CD14-positive monocyte (primary cell): ENCODE data around the gene UCMA. TPM values are rescaled to one million over a fixed set of nuclear protein-coding genes. Genes with fewer than 3 reads are reported as not detected.

ENCODE experiments used
- DNase-seq, 3 donors: peaks; one replicate each; pipeline ENCODE4 v3.0.0-alpha.2; 2011 to 2022
- H2AFZ ChIP-seq: 2 replicates; pipeline ENCODE4 v1.6.0; 2012; ENCODE audit warnings: mild to moderate bottlenecking, low read depth, low read length, inconsistent platforms; ENCODE audit not compliant: insufficient read depth, poor library complexity, severe bottlenecking
- H3K27ac ChIP-seq, 2 donors: 1 replicate in 1 of 2; 2 replicates in 1 of 2; pipeline ENCODE4 v1.5.1; 2012 to 2013; ENCODE audit warnings: low read length in 2 of 2, control low read depth in 1 of 2, inconsistent platforms in 1 of 2, low read depth in 1 of 2, mild to moderate bottlenecking in 1 of 2
- H3K27me3 ChIP-seq, 2 donors: one replicate each; pipeline versions ENCODE4 v1.6.0 to v1.6.1; 2011 to 2013; ENCODE audit warnings: low read length in 2 of 2; ENCODE audit not compliant: control insufficient read depth in 2 of 2, insufficient read depth in 2 of 2
- H3K36me3 ChIP-seq, 2 donors: replicated peaks in 1 of 2; 1 replicate in 1 of 2; 2 replicates in 1 of 2; pipeline versions ENCODE4 v1.5.1 to v1.6.1; 2012 to 2013; ENCODE audit warnings: low read length in 2 of 2, control low read depth in 1 of 2, inconsistent platforms in 1 of 2, mild to moderate bottlenecking in 1 of 2; ENCODE audit not compliant: insufficient read depth in 2 of 2, control insufficient read depth in 1 of 2
- H3K4me1 ChIP-seq, 2 donors: 1 replicate in 1 of 2; 2 replicates in 1 of 2; pipeline versions ENCODE4 v1.5.1 to v1.6.1; 2012 to 2013; ENCODE audit warnings: low read length in 2 of 2, control low read depth in 1 of 2, inconsistent platforms in 1 of 2, mild to moderate bottlenecking in 1 of 2, moderate library complexity in 1 of 2; ENCODE audit not compliant: insufficient read depth in 2 of 2, control insufficient read depth in 1 of 2
- H3K4me2 ChIP-seq: replicated peaks from 2 replicates; pipeline ENCODE3; 2012; ENCODE audit warnings: low read length, moderate library complexity, mild to moderate bottlenecking; ENCODE audit not compliant: poor library complexity, severe bottlenecking; ENCODE audit errors: extremely low read depth
- H3K4me3 ChIP-seq, 3 experiments: fragments of 200-600 bp in 1 of 3; sonication (generic) in 1 of 3; replicated peaks in 1 of 3; 1 replicate in 2 of 3; 2 replicates in 1 of 3; pipeline ENCODE4 v1.5.1; 2011 to 2013; ENCODE audit warnings: low read length in 3 of 3, mild to moderate bottlenecking in 3 of 3, control low read depth in 2 of 3, low read depth in 2 of 3, inconsistent platforms in 1 of 3, moderate library complexity in 1 of 3
- H3K79me2 ChIP-seq: 2 replicates; pipeline ENCODE4 v1.6.0; 2012; ENCODE audit warnings: mild to moderate bottlenecking, control low read depth, inconsistent platforms, low read length, moderate library complexity; ENCODE audit not compliant: insufficient read depth
- H3K9ac ChIP-seq: 2 replicates; pipeline ENCODE4 v1.6.0; 2017; ENCODE audit warnings: low read length, mild to moderate bottlenecking; ENCODE audit not compliant: insufficient read depth, poor library complexity, severe bottlenecking
- H3K9me3 ChIP-seq, 2 donors: replicated peaks in 1 of 2; 1 replicate in 1 of 2; 2 replicates in 1 of 2; pipeline versions ENCODE4 v1.5.1 to v1.6.1; 2012 to 2013; ENCODE audit warnings: low read length in 2 of 2, control low read depth in 1 of 2; ENCODE audit not compliant: control insufficient read depth in 1 of 2, insufficient read depth in 1 of 2
- H4K20me1 ChIP-seq: 2 replicates; pipeline ENCODE4 v1.6.0; 2012; ENCODE audit warnings: mild to moderate bottlenecking, low read length, control low read depth, moderate library complexity; ENCODE audit not compliant: insufficient read depth
- H3K27ac Mint-ChIP-seq, 7 donors: one replicate each; pipeline ENCODE4 v1.8.0; 2020; ENCODE audit warnings: mild to moderate bottlenecking in 7 of 7, mixed read lengths in 7 of 7, moderate library complexity in 6 of 7, inconsistent platforms in 2 of 7
- H3K27me3 Mint-ChIP-seq, 3 donors: one replicate each; pipeline ENCODE4 v1.8.0; 2021 to 2022; ENCODE audit warnings: low read depth in 3 of 3, mild to moderate bottlenecking in 3 of 3, mixed read lengths in 3 of 3, moderate library complexity in 3 of 3, inconsistent platforms in 1 of 3
- H3K36me3 Mint-ChIP-seq, 2 donors: one replicate each; pipeline ENCODE4 v1.8.0; 2020; ENCODE audit warnings: mixed read lengths in 2 of 2, inconsistent platforms in 1 of 2, mild to moderate bottlenecking in 1 of 2
- H3K4me1 Mint-ChIP-seq: one replicate; pipeline ENCODE4 v1.8.0; 2020; ENCODE audit warnings: mild to moderate bottlenecking, mixed read lengths
- H3K4me3 Mint-ChIP-seq, 2 donors: one replicate each; pipeline ENCODE4 v1.8.0; 2020; ENCODE audit warnings: mild to moderate bottlenecking in 2 of 2, mixed read lengths in 2 of 2, moderate library complexity in 1 of 2
- H3K9me3 Mint-ChIP-seq, 7 donors: one replicate each; pipeline ENCODE4 v1.8.0; 2020 to 2022; ENCODE audit warnings: mixed read lengths in 7 of 7, mild to moderate bottlenecking in 6 of 7, moderate library complexity in 6 of 7, inconsistent platforms in 2 of 7
- CTCF ChIP-seq: fragments of 200-600 bp; IDR thresholded peaks from one replicate; pipeline ENCODE4 v1.8.0; 2022; ENCODE audit warnings: antibody characterized with exemption, mild to moderate bottlenecking
- WGBS: methylation state at CpG from one replicate; pipeline ENCODE4 v1.1.5; 2013; ENCODE audit warnings: missing lambda C conversion rate; ENCODE audit not compliant: insufficient coverage; 5-methylcytosine and 5-hydroxymethylcytosine counted together
- intact Hi-C, 2 donors: fragments of 100-400 bp; cut with micrococcal nuclease; formaldehyde crosslinking; loops; one replicate each; pipeline versions ENCODE4 v1.15.0 to v1.15.1; 2023
- polyA plus RNA-seq, 3 donors: library from polyadenylated mRNA; depleted of rRNA in 1 of 3; unstranded in 2 of 3; stranded (reverse) in 1 of 3; fragments of 300-500 nt in 2 of 3; fragments of >200 nt in 1 of 3; fragmentation: Illumina TruSeq in 2 of 3; gene quantifications; 1 replicate in 2 of 3; 2 replicates in 1 of 3; pipeline ENCODE4 v1.2.3, GENCODE V29; 2012 to 2021

UCMA gene
- polyA plus RNA-seq, 3 donors: not detected

DNA sequence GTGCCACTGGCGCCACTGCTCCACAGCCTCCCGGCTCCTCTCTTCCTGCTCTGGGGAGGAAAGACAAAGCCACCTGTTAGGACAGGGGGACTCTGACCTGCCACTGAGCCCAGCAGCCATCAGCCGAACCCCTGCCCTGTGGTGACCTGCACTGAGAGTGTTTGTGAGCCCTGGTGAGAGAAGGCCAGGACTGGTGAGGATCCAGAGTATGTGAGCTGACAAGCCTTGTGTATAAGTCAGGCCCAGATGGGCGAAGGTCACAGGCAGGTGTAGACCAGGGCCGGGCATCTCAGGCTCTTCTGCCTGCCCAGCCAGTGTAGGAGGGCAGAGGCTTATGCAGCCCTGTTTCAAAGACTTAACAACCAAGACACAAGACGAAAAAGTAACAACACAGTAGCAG is 12.0 kb downstream of the UCMA start:
- H3K9me3 ChIP-seq: no peaks in the 10 kb centered on the region
- no peaks in the 10 kb centered on the region for H3K27me3 ChIP-seq
- H3K79me2 ChIP-seq: no peaks in the 10 kb centered on the region
- no peaks in the 10 kb centered on the region for H4K20me1 ChIP-seq
- H3K9me3 Mint-ChIP-seq: peaks cover 0 to 4% (median 0%) of the 10 kb centered on the region in 7 donors
- no peak overlapping the region for H3K4me2 ChIP-seq
- no peak overlapping the region for H2AFZ ChIP-seq
- intact Hi-C loops: no loop called here
- no peak for TF ChIP-seq CTCF
- DNase-seq: no peak
- H3K36me3 Mint-ChIP-seq: no peaks in the 10 kb centered on the region
- H3K9ac ChIP-seq: no peak overlapping the region
- H3K27ac ChIP-seq: no peak overlapping the region
- no peak overlapping the region for H3K27ac Mint-ChIP-seq
- H3K27me3 Mint-ChIP-seq: peaks cover 0 to 1% (median 1%) of the 10 kb centered on the region in 3 donors
- no peak overlapping the region for H3K4me3 Mint-ChIP-seq
- H3K36me3 ChIP-seq: no peaks in the 10 kb centered on the region
- no peaks in the 10 kb centered on the region for H3K4me1 ChIP-seq
- H3K4me3 ChIP-seq: no peak overlapping the region
- H3K4me1 Mint-ChIP-seq: no peaks in the 10 kb centered on the region
- 100% methylated on average over 4 of the region's 6 CpGs for WGBS

DNA sequence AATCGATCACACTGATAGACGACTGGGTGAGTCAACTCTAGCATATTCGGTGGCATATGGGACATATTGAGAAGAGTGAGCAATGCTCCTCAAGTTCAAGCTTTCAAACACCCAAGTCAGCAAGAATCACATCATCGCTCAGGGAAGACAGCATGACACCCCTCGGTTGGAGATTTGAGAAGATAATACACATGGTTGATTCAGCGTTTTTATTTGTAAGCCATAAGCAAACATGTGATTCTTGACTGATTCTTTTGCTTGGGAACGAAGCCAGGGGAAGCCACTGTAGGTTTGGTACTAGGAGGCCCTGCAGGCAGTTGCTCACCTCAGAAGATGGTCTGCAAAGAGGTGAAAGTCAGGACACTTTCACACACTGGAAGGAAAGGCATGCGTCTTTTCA is 12.6 kb downstream of the UCMA start:
- Mint-ChIP-seq H3K4me3 (no peak overlapping the region), H3K27me3 (peaks cover 0 to 1% (median 1%) of the 10 kb centered on the region in 3 donors)

More for the DNA sequence above, 12.6 kb downstream of the UCMA start:
- no peaks in the 10 kb centered on the region for H3K27me3 ChIP-seq
- no peaks in the 10 kb centered on the region for H3K79me2 ChIP-seq
- H3K36me3 ChIP-seq: no peaks in the 10 kb centered on the region
- 96% methylated on average over 3 of the region's 8 CpGs for WGBS
- Mint-ChIP-seq H3K9me3 (peaks cover 0 to 4% (median 0%) of the 10 kb centered on the region in 7 donors), H3K4me1 (no peaks in the 10 kb centered on the region), H3K36me3 (no peaks in the 10 kb centered on the region), H3K27ac (no peak overlapping the region)
- no peak overlapping the region for H3K9ac ChIP-seq
- no peaks in the 10 kb centered on the region for H3K4me1 ChIP-seq
- H3K9me3 ChIP-seq: no peaks in the 10 kb centered on the region
- TF ChIP-seq CTCF: no peak
- no peaks in the 10 kb centered on the region for H4K20me1 ChIP-seq
- no peak overlapping the region for H2AFZ ChIP-seq
- intact Hi-C loops: no loop called here
- H3K27ac ChIP-seq: no peak overlapping the region
- no peak overlapping the region for H3K4me3 ChIP-seq
- DNase-seq: no peak
- H3K4me2 ChIP-seq: no peak overlapping the region
